Measurements from ENCODE around the gene KPNA1. TPM values are rescaled to one million over a fixed set of nuclear protein-coding genes. Genes with fewer than 3 reads are reported as not detected.

The KPNA1 gene
- total RNA-seq, 1 experiment from 2014 or later: 58.8 TPM

GRCh38 chr3:122514123-122515019 is at the start of gene KPNA1 (continued):
- TF ChIP-seq ZNF532 (CRISPR knock-in tag; IDR thresholded peaks at IDR 0.05; ENCODE audit: borderline replicate concordance) (no peak), ZSCAN18 (CRISPR knock-in tag; IDR thresholded peaks at IDR 0.05) (no peak), TEAD1 (CRISPR knock-in tag; IDR thresholded peaks at IDR 0.05) (peak; percentile 37; the same call in 1 of the 2 replicates), SMAD4 (CRISPR knock-in tag; IDR thresholded peaks at IDR 0.05) (peak; percentile 56; the same call in 1 of the 2 replicates), PRRX2 (CRISPR knock-in tag; IDR thresholded peaks at IDR 0.05) (no peak), GRHL2 (CRISPR knock-in tag; IDR thresholded peaks at IDR 0.05; ENCODE audit: insufficient replicate concordance, severe bottlenecking) (no peak), TEAD4 (CRISPR knock-in tag; IDR thresholded peaks at IDR 0.05) (0 out of 2 replicates have a peak, but pooled peaks have one; percentile 71), FOXJ3 (CRISPR knock-in tag; IDR thresholded peaks at IDR 0.05; ENCODE audit: borderline replicate concordance) (no peak), CBFB (CRISPR knock-in tag; IDR thresholded peaks at IDR 0.05; ENCODE audit: low read depth) (no peak), ZNF138 (CRISPR knock-in tag; conservative IDR thresholded peaks at IDR 0.05) (no peak), HMGXB4 (CRISPR knock-in tag; IDR thresholded peaks at IDR 0.05) (peak; percentile 94), USF2 (CRISPR knock-in tag; IDR thresholded peaks at IDR 0.05) (no peak), ZNF396 (CRISPR knock-in tag; IDR thresholded peaks at IDR 0.05; ENCODE audit: borderline replicate concordance) (no peak), ZNF281 (CRISPR knock-in tag; IDR thresholded peaks at IDR 0.05) (no peak), AR (CRISPR knock-in tag; IDR thresholded peaks at IDR 0.05) (no peak), ZNF121 (CRISPR knock-in tag; IDR thresholded peaks at IDR 0.05) (peak; percentile 100), ZNF671 (CRISPR knock-in tag; IDR thresholded peaks at IDR 0.05) (no peak), NFE2L1 (CRISPR knock-in tag; IDR thresholded peaks at IDR 0.05) (no peak), E2F4 (CRISPR knock-in tag; IDR thresholded peaks at IDR 0.05; ENCODE audit: borderline replicate concordance, low read depth) (no peak), MAX (CRISPR knock-in tag; IDR thresholded peaks at IDR 0.05) (peak; percentile 86), ZNF423 (CRISPR knock-in tag; IDR thresholded peaks at IDR 0.05) (peak; percentile 54; the same call in 1 of the 2 replicates), NFYB (CRISPR knock-in tag; conservative IDR thresholded peaks at IDR 0.05; ENCODE audit: low read depth) (0 out of 2 replicates have a peak, but pooled peaks have one; percentile 8), GABPB1 (CRISPR knock-in tag; IDR thresholded peaks at IDR 0.05) (no peak)

All from WTC11 (cell line).